Esophagus muscularis mucosa (tissue), 3 donors: Measurements from ENCODE around the gene TRIM62.

Experiments used
- CTCF ChIP-seq, 3 experiments: fragments of 200-600 bp in 2 of 3; fragments of 450-650 bp in 1 of 3; sonication (generic) in 2 of 3; IDR thresholded peaks; one replicate each; pipeline ENCODE4 v1.5.1; 2017 to 2019; ENCODE audit warnings: antibody characterized with exemption in 3 of 3, mild to moderate bottlenecking in 2 of 3, moderate library complexity in 1 of 3
- POLR2A ChIP-seq: fragments of 450-650 bp; IDR thresholded peaks from one replicate; pipeline ENCODE4 v1.6.1; 2017; ENCODE audit warnings: antibody characterized with exemption, moderate library complexity, mild to moderate bottlenecking, low read depth
- POLR2AphosphoS5 ChIP-seq, 2 donors: sonication (generic); formaldehyde crosslinking; IDR thresholded peaks; one replicate each; pipeline ENCODE4 v1.6.1; 2017; ENCODE audit warnings: antibody characterized with exemption in 2 of 2

- TF ChIP-seq CTCF (IDR thresholded peaks at IDR 0.05) = peak in 1 of 3 experiments; percentile 10
- no peak for TF ChIP-seq POLR2A
- no peak for TF ChIP-seq POLR2AphosphoS5 (IDR thresholded peaks at IDR 0.05)
These were observed 33.9 kb downstream of the TRIM62 start for GRCh38 chr1:33147997-33148314.
